IPS-NIHi7 (cell line): ENCODE data around the gene SCNN1G.

Source experiments
- DNase-seq: peaks from one replicate; pipeline ENCODE4 v3.0.0; 2012; ENCODE audit warnings: mixed read lengths; ENCODE audit errors: extremely low spot score

Gene SCNN1G

GRCh38 chr16:23196539-23196938 lies 14.0 kb downstream of the SCNN1G start:
- no peak for DNase-seq

- DNase-seq: no peak
Measured at GRCh38 chr16:23202166-23202565, 19.6 kb downstream of the SCNN1G start.

- no peak for DNase-seq
Measured at GRCh38 chr16:23206986-23207385, 24.4 kb downstream of the SCNN1G start.

- no peak for DNase-seq
Measured at GRCh38 chr16:23207485-23207884, 24.9 kb downstream of the SCNN1G start.

- no peak for DNase-seq
Measured at GRCh38 chr16:23209606-23210005, 27.1 kb downstream of the SCNN1G start.

- DNase-seq: no peak
Measured at GRCh38 chr16:23213831-23214230, 31.3 kb downstream of the SCNN1G start.

GRCh38 chr16:23214796-23215195 lies 32.3 kb downstream of the SCNN1G start:
- DNase-seq: no peak

GRCh38 chr16:23215435-23215834 lies 32.9 kb downstream of the SCNN1G start:
- DNase-seq: no peak

GRCh38 chr16:23216658-23217246 lies 34.2 kb downstream of the SCNN1G start:
- no peak for DNase-seq

- DNase-seq: no peak
Measured at GRCh38 chr16:23217646-23218045, 35.1 kb downstream of the SCNN1G start.

GRCh38 chr16:23222929-23223328 lies 40.4 kb downstream of the SCNN1G start:
- DNase-seq: no peak

- DNase-seq: no peak
Measured at GRCh38 chr16:23223368-23223767, 40.8 kb downstream of the SCNN1G start.

GRCh38 chr16:23225109-23225508 lies 42.6 kb downstream of the SCNN1G start:
- DNase-seq: no peak

GRCh38 chr16:23225634-23226033 lies 43.1 kb downstream of the SCNN1G start:
- DNase-seq: no peak

- DNase-seq: no peak
Measured at GRCh38 chr16:23227529-23227928, 45.0 kb downstream of the SCNN1G start.

GRCh38 chr16:23229714-23230113 lies 47.2 kb downstream of the SCNN1G start:
- DNase-seq: no peak

- DNase-seq: no peak
Measured at GRCh38 chr16:23232806-23233205, 50.3 kb downstream of the SCNN1G start.

- DNase-seq: no peak
Measured at GRCh38 chr16:23235176-23235575, 52.6 kb downstream of the SCNN1G start.

GRCh38 chr16:23236983-23237382 lies 54.4 kb downstream of the SCNN1G start:
- no peak for DNase-seq

GRCh38 chr16:23240994-23241393 lies 58.4 kb downstream of the SCNN1G start:
- DNase-seq: no peak

- DNase-seq: no peak
Measured at GRCh38 chr16:23244122-23244521, 61.6 kb downstream of the SCNN1G start.

- no peak for DNase-seq
Measured at GRCh38 chr16:23245268-23245667, 62.7 kb downstream of the SCNN1G start.

- DNase-seq: no peak
Measured at GRCh38 chr16:23248261-23249194, 66.0 kb downstream of the SCNN1G start.
